DMS 273 treated with DMSO at 0.1 percent for 48 hours (cell line): ENCODE data around the gene SDF2.
A peak's percentile ranks its signal among the peaks of the same experiment; 100 is the strongest.
"Not testable (repeated sequence)": the region's sequence is repeated elsewhere in the genome, so short reads cannot be mapped to it uniquely, and the experiment has no call there.

Experiments used
- DNase-seq: peaks from one replicate; lab custom pipeline; 2025; lab: John Stamatoyannopoulos, UW

Gene SDF2

DNA sequence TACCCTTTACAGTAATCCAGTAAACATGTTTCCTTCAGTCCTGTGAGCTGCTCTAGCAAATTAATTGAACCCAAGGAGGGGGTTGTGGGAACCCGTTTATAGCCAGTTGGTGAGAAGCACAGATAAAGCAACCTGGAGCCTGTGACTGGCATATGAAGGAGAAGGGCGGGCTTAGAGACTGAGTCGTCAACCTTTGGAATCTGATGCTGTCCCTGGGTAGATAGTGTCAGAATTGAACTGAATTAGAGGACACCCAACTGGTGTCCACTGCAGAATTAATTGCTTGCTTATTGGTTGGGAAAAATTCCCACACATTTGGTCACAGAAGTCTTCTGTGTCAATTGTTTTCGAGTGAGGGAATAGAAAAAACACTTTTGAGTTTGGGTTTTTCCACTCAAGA is 34.9 kb downstream of the SDF2 start:
- DNase-seq = no peak

DNA sequence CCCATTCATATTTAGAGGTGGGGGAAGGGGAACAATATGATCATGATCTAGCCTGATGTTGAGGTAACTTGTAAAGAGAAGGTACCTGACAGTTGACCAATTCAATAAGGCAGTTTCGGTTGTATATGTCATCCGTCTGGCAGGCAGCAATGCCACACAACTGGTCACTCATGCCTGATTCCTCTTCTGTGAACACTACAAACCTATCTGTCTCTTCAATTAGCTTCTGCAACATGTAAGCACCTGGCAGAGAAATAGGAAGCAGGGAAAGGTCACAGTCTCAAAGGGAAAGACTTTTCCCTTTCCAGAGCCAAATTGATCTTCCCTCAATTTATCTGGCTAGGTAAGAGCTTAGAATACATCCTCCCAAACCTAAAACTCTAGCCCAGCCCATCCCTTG is 37.6 kb downstream of the SDF2 start:
- no peak for DNase-seq

DNA sequence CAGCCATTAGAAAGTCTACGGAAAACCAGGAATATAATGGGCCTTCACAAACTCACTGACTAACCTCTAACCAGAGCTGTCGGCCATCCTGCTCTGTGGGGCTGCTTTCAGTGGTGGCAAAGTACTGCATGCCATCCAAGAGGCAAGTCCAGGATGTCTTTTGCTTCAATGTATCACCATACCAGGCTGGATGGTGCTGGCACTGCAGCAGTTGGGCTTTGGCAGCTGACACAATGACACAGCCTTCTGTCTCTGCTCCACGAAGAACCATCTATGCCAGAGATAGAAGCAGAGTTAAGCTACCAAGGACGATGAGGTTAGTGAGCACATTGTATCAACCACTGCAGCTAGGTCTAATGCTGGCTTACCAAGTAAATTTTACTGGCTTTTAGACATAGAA is 38.0 kb downstream of the SDF2 start:
- no peak for DNase-seq

DNA sequence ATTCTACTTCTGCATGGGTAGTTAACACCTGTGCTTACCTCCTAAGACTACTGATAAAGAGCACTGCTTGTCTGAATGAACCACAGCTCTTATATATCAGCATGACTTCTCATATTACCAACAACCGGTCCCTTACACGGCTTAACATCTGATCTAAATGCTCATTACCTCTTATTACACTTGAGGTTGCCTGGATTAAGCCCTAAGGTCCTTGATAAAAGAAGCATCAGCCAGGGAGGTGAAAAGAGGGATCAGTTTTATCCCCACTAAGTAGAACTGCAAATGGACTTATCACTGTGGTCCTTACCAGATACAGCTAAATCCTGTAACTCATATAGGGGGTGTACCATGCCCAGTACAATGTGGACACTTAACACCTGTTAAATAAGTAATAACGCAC is 39.5 kb downstream of the SDF2 start:
- DNase-seq = no peak

DNA sequence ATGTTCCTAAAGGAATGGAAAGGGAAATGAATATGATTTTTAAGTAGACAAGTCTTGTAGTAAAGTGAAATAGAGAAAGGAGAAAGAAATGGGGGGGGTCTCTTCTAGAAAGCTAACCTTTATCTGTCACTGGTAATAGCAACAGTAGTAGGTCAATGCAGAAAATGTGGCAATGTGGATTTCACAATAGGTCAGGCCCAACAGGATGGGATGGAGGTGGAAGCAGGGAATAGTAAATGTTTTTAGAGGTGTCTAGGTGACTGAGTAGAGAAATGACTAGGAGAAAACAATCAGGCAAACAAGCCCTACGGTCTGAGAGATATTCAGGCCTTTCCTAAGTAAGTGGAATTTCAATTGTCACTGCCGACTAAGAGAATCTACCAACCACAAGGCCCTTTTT is 41.7 kb downstream of the SDF2 start:
- no peak for DNase-seq

DNA sequence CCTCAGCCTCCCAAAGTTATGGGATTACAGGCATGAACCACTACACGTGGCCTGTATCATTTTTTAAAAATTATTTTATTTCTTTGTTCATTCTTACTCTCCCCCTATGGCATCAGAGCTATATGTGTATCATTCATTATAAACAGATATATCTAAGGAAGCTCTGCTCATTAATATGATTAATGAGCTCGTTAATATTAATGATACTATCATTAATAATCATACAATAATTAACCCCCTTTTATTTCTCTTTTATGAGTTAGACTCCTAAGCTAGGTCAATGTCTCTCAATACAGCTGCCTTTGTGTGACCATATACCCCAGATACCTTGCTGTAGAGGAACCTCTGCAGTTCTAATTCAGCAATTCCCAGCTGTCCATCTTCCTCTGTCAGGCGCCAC is 43.2 kb downstream of the SDF2 start:
- DNase-seq = no peak

DNA sequence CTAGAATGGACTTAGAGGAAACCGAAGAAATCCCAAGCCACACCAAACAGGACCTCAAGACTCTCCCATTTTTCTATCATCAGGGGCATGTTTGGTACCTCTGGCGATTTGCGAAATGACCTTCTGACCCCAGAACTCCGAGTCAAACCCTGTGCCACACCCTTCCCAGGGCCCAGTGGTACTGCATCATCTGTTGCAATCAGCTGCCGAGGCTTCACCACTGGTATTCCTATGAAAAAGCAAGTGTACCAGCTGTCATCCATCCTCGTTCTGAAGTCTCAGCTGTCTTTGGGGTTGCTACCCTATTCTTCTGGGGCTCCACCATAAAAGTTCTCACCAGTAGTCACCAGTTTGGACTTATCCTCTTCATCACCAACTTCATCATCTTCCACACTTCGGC is 45.4 kb downstream of the SDF2 start:
- no peak for DNase-seq

DNA sequence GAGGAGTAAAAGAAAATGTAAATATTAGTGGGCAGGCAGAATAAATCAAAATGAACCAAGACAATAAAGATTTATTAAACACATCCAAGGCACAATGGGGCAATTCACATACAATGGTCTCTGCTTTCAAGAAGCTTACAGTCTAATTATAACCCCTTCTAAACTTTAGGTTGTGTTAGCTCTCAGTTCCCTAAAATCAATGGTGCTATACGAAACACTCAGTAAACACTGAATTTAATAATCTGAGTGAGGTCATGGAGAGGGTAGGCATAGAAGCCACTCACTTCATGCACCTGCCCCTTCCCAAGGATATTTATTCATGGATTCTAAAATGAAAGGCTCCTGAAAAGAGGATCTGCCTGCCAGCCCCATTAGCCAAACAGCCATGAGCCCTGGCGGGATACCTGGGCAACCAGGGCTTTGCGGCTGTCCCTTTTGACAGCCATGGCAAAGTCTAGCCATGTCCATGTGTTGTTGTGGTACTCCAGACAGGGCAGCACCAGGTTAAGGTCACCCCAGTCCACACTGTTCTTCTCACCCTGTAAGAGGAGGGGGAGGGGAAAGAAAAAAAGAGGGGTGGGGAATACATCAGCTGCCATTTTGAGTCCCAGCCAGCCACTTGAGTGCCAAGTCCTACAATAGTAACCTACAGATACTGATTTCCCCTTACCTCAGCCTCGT is 46.3 kb downstream of the SDF2 start:
- DNase-seq = no peak

DNA sequence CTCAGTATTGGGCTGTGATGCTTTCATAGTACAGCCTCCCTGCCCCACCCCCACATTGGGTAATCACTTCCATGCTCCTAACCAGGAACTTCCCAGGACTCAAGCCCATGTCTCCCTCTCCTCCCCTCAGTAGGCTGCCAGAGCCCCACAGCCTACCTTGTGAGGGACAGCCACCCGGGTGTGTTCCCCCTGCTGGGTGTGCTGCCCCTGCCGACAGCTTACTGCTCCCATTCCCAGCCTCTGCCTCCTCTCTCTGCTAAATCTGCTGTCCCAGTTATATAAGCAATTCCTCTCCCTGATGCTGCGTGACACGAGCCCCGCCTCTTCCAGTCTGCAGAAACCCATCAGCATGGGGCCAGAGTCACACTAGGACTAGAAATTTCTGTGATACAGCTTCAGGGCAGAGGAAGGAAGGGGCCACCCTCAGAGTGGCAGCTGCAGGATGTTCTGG is 47.8 kb downstream of the SDF2 start, which contains the start of gene RSKR:
Gene RSKR, minus strand, starts transcription at position 255 of the 451 bp plus-strand sequence. Its CDS starts 24 bp downstream, at position 231.
- no peak for DNase-seq

DNA sequence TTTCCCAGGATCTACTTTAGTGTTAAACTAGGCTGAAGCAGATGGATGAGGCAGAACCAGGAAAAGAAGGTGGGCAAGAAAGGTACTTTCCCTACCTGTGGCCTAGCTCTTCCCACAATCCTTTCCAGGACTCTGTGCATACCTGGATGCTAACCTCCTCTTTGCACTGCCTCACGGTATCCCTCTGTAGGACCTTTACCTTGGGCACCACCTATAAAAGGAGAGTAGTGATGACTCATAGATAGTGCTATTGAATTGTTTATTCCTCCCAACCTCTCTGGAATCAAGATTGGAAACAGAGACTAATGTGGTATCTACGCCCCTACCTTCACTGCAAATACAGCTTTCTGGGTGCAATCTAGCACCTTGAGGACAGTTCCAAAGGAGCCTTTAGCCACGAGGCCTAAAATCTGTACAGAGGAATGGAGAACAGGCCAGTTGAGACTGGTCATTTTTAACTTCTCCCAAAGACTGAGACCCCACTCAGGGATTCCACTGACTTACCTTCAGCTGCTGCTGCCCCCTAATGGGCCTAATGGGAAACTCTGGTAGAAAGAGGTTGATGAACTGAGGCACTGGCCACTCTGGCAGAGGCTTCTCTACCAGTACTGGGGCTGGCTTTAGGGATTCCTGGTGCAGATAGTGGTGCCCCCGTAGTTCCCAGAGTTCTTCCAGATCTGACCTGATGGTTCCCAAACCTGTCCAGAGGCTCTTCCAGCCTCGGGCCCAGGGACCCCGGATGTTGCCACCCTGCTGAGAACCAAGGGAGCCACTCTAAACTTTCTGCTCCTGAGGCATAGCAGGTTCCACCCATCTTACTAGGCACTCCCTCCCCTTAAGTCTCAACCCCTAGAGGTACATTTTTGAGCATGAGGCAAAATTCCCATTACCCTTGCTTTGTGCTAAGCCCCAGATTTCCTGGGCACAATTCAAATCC is 48.5 kb downstream of the SDF2 start:
- no peak for DNase-seq

DNA sequence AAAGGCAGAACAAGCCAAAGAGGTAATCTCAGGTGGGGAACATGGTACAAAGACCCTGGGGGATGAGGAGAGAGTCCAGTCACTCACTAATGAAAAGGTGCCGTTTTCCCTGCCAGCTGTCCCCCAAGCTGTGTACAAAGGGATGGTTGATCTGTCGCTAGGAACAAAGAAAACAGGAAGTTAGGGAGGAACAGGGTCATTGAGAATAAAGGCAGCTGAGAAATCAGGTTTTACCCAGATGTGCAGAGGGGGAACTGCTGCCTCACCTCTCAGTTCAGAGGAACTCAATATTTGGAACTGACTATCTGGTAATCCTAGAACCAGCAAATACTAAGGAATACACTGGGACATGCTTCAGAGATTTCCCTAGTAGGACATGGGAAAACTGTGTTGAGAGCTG is 49.2 kb downstream of the SDF2 start:
- DNase-seq = no peak

DNA sequence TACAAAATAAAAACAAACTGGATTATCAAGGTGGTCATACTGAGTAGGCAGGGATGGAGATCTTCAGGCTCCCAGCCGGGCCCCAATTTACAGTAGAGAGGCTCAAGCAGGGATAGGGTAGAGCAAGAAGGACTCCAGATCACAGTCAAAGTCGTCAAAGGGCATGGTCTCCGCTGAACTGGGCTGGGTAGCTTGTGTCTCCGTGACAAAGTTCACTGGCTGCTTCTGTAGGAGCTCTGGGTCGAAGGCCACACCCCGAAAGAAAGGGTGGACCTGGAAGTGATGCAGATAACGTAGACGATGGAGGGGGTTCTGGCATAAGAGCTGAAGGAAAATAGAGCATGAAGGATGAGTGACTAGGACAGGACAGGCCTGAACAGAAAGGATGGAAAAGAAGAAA is 51.3 kb downstream of the SDF2 start:
- DNase-seq = no peak

DNA sequence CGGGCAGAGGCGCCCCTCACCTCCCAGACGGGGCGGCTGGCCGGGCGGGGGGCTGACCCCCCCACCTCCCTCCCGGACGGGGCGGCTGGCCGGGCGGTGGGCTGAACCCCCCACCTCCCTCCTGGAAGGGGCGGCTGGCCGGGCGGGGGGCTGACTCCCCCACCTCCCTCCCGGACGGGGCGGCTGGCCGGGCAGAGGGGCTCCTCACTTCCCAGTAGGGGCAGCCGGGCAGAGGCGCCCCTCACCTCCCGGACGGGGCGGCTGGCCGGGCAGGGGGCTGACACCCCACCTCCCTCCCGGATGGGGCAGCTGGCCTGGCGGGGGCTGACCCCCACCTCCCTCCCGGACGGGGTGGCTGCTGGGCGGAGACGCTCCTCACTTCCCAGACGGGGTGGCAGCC is 57.7 kb downstream of the SDF2 start:
- not testable (repeated sequence) for DNase-seq

DNA sequence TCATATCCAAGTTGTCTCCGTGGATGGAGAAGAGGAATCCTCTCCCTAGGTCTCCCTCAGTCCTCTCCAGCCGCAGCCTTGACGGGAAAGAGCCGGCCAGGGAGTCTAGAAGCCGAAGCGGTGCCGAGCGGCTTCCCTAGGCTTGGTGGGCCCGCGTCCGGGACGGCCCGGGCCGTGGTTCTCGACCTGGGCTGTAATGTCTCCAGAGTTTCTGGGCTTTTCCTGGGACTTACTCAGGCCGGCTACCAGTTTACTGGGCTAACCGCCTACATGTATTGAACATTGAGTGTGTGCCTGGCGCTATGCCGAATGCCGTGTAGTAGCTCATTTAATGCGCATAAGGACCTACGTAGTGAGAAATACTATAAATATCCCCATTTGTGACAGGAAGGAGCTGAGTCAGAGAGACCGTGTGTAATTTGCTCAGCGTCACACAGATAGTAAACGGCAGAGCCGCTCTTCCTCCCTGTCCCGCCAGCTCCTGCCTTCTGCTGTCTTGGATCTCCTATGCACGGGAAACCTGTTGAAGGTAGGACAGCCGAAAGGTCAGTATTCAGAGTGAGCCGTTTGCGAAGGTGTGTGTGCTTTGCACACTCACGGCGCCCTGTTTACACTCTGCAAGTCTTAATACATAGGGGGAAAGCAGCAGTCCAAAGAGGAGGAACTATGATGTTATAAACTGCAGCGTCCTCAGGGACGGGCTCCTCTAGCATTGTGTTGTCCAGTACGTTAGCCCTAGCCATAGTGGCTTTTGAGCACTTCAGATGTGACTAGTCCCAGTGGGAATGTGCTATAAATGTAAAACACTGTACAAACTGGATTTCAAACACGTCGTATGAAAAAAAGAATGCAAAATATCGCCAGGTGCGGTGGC is 62.2 kb downstream of the SDF2 start:
- DNase-seq = peak; percentile 57

DNA sequence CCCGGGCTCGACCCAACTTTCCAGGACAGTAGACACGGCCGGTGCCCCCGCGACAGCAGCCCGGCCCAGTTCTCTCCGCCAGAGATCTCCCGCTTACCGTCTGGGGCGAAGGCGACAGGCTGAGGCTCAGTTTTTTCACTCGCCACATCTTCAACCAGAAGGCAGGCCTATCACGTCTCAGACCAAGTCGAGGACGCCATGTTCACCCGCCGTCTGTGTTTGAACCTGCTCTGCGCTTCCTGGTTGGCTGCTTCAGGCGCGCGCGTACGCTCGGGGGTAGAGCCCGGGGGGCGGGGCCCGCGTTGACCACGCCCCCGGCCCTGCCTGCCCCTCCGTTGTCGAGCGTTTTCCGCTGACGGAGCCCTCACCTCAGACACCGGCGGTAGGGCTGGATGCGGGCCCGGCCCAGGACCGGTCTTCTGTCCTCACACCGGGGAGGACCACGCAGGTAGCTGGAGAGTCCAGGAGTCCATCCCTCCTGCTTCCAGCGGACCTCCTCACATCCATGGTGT is 62.9 kb downstream of the SDF2 start, which contains the start of gene SPAG5:
Gene SPAG5, minus strand, starts transcription at position 227 of the 512 bp plus-strand sequence. Its CDS starts 79 bp downstream, at position 148.
- DNase-seq = peak; percentile 83

DNA sequence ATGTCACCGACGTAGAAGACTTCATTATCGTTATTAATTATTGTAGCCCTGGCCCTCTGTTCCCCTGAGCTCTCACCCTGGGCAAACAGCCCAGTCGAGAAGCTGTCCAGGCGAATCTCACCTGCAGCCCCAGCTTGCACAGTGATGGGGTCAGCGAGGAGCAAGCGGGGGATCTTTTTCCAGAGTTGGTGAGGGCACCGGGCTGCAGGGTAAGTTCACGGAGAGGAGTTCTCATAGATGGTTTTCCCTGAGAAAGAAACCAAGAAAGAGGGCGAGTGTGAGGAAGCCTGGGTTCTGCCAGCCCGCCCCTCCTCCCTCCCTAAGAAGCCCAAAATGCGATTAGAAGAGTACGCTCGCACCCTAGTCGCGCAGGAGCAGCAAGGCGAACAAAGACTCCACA is 63.3 kb downstream of the SDF2 start:
- DNase-seq = no peak
